Mucosa of stomach (tissue), 1 donor: ENCODE results near the gene MCM3AP.

Experiments used
- H3K27me3 ChIP-seq: one replicate; pipeline ENCODE4 v1.7.0; 2013; ENCODE audit warnings: mild to moderate bottlenecking, low read length; ENCODE audit not compliant: control insufficient read depth, insufficient read depth
- H3K36me3 ChIP-seq: one replicate; pipeline ENCODE4 v1.7.0; 2013; ENCODE audit warnings: low read length; ENCODE audit not compliant: control insufficient read depth, insufficient read depth
- H3K4me1 ChIP-seq: one replicate; pipeline ENCODE4 v1.7.0; 2013; ENCODE audit warnings: mild to moderate bottlenecking, low read length; ENCODE audit not compliant: control insufficient read depth, insufficient read depth
- H3K4me3 ChIP-seq: one replicate; pipeline ENCODE4 v1.7.0; 2013; ENCODE audit warnings: low read length
- H3K9ac ChIP-seq: one replicate; pipeline ENCODE4 v1.7.0; 2013; ENCODE audit warnings: mild to moderate bottlenecking, low read length, moderate library complexity
- H3K9me3 ChIP-seq: one replicate; pipeline ENCODE4 v1.7.0; 2013; ENCODE audit warnings: mild to moderate bottlenecking, low read length, moderate library complexity; ENCODE audit not compliant: control insufficient read depth
- donor health status: Pancreatic carcinoma.

The MCM3AP gene

DNA sequence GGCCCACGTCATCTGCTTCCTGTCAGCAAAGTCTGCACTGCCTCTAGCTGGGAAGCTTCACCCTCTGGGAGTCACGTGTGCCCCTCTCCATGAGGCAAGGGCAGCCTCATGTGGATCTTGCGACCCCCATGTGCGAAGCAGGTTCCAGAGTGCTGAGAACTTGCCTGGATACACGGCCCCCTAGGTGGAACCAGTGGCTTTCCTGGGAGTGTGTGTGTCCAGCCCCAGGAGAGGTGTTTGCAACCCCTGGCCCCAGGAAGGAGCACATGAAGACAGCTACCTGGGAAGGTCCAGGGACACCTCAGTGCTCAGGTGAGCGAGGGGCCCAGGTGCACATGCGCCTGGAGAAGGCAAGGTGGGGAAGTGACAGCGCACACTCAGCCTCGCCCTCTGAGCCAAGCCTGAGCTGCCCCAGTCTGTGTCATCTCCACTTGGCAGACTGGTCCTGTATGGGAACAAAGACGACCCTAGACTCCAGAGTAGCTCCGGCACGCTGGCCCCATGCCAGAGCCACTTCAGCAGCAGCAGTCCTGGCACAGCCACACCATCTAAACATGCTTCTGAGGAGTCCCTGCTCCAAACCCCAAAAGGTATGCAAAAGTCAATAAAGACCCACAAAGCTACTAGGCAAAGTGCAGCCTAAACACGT lies 65.7 kb downstream of the MCM3AP start:
- H3K4me1 ChIP-seq = no peaks in the 10 kb centered on the region
- no peaks in the 10 kb centered on the region for H3K27me3 ChIP-seq
- H3K9ac ChIP-seq = no peak overlapping the region
- no peaks in the 10 kb centered on the region for H3K9me3 ChIP-seq
- H3K4me3 ChIP-seq = no peak overlapping the region
- peaks cover 10% of the 10 kb centered on the region for H3K36me3 ChIP-seq

DNA sequence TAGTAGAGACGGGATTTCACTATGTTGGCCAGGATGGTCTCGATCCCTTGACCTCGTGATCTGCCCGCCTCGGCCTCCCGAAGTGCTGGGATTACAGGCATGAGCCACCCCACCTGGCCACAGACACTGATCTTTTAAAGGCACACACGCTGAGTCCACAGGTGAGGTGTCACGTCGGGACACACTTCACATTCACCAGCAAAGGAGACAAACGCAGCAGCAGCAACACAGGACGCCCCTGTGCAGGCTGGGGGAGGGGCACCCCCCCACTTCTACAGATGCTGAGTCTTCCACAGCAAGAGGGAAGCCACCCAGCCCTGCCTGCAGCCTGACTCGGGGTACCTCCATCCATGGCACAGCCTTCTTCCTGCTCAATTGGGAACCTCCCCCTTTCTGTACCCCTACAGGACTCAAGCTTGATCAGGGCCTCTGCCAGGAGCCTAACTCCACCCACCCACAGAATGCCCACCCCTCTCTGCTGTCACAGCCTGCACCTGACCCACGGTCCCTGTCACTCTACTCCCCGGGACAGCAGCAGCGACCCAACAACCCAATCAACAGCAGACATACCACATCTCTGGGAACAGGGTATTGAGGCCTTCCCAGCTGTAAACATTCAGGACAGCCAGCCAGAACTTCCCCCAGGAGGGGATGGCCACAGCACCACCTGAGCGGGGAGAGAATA lies 66.4 kb downstream of the MCM3AP start:
- H3K36me3 ChIP-seq = peaks cover 10% of the 10 kb centered on the region
- H3K9me3 ChIP-seq = no peaks in the 10 kb centered on the region
- no peaks in the 10 kb centered on the region for H3K27me3 ChIP-seq
- H3K9ac ChIP-seq = no peak overlapping the region
- H3K4me1 ChIP-seq = no peaks in the 10 kb centered on the region
- H3K4me3 ChIP-seq = no peak overlapping the region

DNA sequence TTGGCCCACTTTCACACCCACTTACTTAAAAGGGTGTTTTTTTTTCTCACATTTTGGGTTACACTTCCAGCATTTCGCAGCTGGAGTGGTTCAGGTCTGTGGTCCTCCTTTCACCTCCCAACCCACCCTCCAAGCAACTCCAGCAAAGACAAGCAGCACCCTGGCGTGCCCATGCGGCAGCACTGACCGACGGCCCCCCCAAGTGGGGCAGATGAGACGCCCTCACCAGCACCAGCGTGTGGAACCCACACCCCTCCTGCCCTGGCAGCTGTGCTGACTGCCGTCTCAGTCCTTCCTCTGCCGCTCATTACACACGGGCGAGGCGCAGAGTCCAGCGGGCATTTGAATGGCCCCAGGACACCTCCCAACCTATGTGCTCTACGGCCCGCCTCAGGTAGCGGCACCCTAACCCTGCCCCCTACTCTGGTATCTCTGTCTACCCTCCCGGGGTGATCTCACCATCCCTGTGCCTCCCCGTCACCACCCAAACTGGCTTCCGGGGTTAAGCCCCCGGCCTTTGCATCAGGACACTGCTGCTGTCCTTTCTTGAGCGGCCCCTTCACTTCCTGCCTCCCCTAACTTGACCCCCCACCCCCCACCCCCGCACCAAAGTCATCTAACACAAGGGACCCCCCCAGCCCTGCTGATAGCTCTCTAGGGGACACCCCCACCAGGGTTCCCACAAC lies 67.8 kb downstream of the MCM3AP start:
- H3K9ac ChIP-seq = no peak overlapping the region
- no peaks in the 10 kb centered on the region for H3K9me3 ChIP-seq
- no peaks in the 10 kb centered on the region for H3K4me1 ChIP-seq
- H3K36me3 ChIP-seq = peaks cover 20% of the 10 kb centered on the region
- H3K4me3 ChIP-seq = no peak overlapping the region
- no peaks in the 10 kb centered on the region for H3K27me3 ChIP-seq

DNA sequence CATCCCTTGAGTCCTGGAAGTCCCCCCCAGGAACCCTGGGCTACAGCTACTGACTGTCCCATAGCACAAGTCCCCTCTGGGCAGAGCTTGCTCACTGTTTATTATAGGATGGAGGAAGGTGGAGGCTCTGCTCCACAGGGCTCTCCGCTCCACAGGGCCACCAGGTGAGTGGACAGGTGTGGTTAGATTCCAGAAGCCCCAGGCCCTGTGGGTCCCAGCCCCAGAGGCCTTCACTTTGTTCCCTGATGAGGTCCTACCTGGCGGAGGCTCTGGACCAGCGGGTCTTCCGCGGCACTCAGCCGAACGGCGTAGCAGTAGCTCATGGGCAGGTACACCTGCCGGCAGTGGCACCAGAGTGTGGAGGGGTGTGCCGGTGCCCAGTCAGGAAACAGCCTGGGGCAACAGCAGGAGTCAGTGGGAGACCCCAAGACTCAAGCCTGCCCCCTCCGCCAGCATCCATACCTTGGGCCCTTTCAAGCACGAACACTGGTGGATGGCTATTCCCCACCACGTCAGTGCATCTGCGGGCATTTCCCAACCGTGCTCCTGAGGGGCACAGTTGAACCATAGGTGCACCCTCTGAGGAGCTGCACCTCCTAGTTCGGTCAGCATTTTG lies 69.2 kb downstream of the MCM3AP start:
- H3K36me3 ChIP-seq = peaks cover 16% of the 10 kb centered on the region
- H3K27me3 ChIP-seq = no peaks in the 10 kb centered on the region
- H3K4me1 ChIP-seq = no peaks in the 10 kb centered on the region

DNA sequence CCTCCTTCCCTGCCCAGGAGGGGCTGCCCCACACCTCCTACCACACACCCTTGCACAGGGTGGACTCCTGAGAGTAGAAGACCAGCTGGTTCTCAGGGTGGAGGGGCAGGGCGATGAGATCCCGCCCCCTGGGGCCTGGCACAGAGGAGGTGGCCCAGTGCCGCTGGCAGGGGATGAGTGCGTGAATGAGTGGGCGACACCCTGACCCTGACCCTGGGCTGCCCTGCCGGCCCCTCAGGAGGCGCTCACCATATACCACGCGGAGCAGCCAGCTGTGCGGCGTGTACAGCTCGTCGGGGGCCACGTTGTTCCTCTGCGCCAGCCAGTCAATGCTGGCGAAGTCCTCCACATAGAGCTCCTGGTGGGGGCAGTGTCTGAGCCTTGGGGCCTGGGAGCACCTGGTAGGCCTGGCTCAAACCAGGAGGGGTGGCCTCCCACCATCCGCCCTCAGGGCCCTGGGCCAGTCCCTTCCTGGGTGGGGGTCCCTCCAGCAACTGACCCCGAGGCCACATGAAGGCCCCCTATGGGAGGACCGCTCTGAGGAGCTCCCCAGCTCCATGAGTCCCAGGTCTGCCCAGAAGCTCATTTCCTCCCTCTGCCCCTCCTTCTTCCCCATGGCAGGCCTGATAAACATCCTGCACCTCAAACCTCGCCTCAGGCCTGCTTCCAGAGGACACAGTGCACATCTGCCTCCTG lies 69.8 kb downstream of the MCM3AP start:
- Histone ChIP-seq H3K4me1 (no peaks in the 10 kb centered on the region), H3K9me3 (no peaks in the 10 kb centered on the region), H3K4me3 (no peak overlapping the region), H3K27me3 (no peaks in the 10 kb centered on the region), H3K9ac (no peak overlapping the region), H3K36me3 (peaks cover 16% of the 10 kb centered on the region)

More for the DNA sequence above, 69.2 kb downstream of the MCM3AP start:
- no peak overlapping the region for H3K9ac ChIP-seq
- H3K4me3 ChIP-seq = no peak overlapping the region
- H3K9me3 ChIP-seq = no peaks in the 10 kb centered on the region

DNA sequence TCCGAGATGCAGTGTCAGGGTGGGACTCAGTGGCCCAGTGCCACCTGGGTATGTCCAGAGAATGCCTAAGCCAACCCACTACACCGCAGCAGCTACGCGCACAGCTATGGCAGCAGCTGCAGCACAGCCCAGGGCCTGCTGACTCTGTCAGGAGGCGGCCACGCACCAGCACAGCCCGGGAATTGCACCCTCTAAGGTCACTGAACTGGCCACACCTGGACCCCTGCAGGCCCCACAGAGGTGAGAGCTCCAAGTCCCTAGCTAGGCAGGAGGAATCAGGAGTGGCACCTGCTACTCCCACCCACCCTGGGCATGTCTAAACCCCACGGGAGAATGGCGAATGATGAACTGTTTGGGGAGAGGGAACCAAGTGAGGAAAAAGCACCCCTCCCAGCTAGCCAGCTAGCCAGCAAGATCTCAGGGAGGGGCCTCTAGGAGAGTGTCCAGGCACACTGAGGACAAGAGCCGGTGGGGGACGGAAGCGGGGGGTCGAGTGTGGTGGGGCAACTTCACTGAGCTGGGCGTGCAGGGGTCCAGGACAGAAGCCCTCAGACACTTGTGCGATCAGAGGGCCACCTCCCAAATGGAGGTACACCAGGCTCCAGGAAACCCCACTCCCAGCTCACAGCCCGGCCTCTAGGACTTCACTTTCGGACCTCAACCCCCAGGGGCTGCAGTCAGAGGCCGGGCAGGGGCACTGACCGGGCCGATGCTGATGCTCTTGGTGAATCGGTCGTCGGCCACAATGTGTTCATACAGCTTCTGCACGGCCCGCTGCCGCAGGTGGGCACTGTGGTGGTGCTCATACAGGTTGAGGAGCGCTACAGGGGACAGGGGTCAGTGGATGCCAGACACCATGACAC lies 70.7 kb downstream of the MCM3AP start:
- H3K36me3 ChIP-seq = peaks cover 14% of the 10 kb centered on the region

DNA sequence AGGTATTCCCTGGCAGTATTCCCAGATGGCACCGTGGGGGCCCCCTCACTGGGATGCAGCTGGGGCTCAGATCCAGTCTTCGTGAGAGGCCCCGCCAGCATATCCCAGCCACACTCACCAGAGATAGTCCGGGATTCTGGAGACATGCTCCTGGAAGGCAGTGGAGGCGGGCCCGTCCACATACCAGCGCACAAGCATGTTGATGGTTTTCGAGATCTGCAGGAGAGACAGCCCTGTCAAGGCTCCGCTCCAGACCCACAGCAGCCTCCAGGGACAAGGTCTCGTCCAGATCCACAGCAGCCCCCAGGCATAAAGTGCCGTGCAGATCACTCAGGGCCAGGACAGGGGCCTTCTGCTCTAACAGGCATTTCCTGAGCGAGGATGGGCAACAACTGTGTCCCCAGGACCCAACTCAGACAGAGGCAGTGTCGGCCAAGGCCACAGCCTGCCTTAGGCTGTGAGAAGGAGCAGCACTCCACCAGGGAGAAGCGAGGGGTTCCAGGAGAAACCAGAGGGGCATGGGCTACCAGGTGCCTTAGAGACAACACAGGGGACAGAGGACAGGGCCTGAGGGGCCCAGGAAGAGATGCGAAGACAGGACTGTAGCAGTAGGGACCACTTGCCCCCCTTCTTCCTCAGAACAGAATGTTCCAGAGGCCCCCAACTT lies 71.7 kb downstream of the MCM3AP start:
- Histone ChIP-seq H3K4me3 (no peak overlapping the region), H3K9me3 (no peaks in the 10 kb centered on the region), H3K36me3 (peaks cover 10% of the 10 kb centered on the region), H3K9ac (no peak overlapping the region), H3K4me1 (no peaks in the 10 kb centered on the region), H3K27me3 (no peaks in the 10 kb centered on the region)

More for the DNA sequence above, 70.7 kb downstream of the MCM3AP start:
- no peak overlapping the region for H3K4me3 ChIP-seq
- no peak overlapping the region for H3K9ac ChIP-seq
- no peaks in the 10 kb centered on the region for H3K4me1 ChIP-seq
- no peaks in the 10 kb centered on the region for H3K9me3 ChIP-seq
- no peaks in the 10 kb centered on the region for H3K27me3 ChIP-seq

DNA sequence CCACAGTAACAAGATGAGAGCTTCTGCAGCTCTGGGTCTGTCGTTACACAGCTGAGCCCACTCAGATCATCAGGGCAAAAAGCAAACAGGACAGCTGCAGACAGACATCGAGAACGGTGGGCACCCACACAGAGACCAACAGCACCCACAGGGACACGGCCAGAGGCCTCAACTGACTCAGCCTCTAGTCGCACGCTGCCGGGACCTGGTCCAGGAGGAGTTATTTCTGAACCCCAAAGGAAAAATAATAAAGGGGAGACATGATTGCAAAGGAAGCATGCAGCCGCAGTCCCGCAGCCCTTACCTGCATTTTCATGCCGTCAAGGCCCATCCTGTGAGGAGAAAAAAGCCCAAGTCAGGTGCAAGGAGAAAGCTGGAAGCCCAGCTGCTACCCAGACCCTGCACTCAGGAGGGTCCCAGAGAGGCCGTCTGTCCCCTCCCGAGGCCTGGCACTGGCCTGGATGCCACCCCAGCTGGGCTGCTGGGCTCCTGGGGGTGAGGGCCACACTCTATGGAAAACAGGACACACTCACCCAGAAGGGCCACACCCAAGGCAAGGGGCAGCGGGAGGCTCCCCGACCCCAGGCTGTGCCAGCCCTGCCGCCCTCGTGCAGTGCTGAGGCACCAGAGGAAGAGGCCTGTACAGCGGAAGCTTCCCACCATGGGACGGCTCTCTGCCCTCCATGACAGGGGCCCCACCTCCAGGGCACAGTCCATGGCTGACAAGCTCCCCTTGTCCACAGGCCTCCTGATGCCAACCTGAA lies 72.5 kb downstream of the MCM3AP start:
- no peaks in the 10 kb centered on the region for H3K4me1 ChIP-seq
- H3K27me3 ChIP-seq = no peaks in the 10 kb centered on the region
- no peak overlapping the region for H3K4me3 ChIP-seq
- H3K9me3 ChIP-seq = no peaks in the 10 kb centered on the region
- H3K36me3 ChIP-seq = peaks cover 10% of the 10 kb centered on the region
- no peak overlapping the region for H3K9ac ChIP-seq

DNA sequence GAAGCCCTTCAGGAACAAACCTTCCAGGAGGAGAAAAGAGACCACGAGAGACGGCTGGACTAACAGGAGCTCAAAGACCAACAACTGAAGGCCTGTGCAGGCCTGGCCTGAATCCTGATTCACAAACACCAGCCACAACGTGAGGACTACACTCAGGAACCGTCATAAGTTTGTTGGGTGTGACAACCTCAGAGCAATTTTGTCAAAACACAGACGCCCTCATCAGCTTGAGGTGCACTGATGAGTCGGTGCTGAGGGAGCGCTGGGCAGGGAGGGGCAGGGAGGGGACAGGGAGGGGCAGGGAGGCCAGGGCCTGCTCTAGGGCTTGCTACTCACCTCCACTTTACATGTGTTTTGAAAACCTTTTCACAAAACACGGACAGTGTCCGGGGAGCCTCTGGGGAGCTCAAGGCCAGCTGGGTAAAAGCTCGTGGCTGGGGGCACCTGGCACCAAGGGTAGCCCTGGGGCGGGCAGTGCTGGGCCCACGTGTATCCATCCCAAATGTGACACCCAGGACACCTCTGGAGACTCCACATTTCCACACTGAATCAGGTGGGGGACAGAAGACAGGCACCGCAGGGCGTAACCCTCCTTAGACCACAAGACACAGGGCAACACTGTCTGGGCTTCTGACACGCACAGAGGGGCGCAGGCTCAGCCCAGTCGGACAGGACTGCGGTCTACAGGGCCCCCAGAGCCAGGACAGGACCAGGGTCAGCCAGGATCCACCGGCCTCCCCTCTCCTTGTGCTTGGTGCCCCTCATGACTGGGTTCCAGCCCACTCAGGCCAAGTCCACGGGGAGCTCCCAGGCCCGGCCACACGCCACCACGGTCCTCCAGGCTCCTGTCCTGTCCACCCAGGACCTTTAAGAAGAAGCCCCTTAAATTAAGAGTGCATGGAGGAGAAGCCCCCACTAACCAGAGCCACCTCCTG lies 73.4 kb downstream of the MCM3AP start:
- H3K36me3 ChIP-seq = peaks cover 10% of the 10 kb centered on the region
- no peaks in the 10 kb centered on the region for H3K4me1 ChIP-seq
- no peaks in the 10 kb centered on the region for H3K9me3 ChIP-seq
- no peaks in the 10 kb centered on the region for H3K27me3 ChIP-seq
- H3K4me3 ChIP-seq = no peak overlapping the region
- H3K9ac ChIP-seq = no peak overlapping the region
